ENCODE data around the gene SNTG2.

- TF ChIP-seq CTCF (IDR thresholded peaks at IDR 0.05; ENCODE audit: extremely low read depth in 1 of 2, insufficient read depth in 1 of 2, low read depth in 1 of 2, low read length in 2 of 2) (no peak), POLR2AphosphoS5 (IDR thresholded peaks at IDR 0.05; ENCODE audit: insufficient read depth, low read depth, low read length) (no peak), EZH2 (IDR thresholded peaks at IDR 0.05; ENCODE audit: borderline replicate concordance, low read depth, low read length, severe bottlenecking) (no peak)
These were observed 360.2 kb downstream of the SNTG2 start for GRCh38 chr2:1310866-1311265.
